Lower leg skin (tissue), 3 donors: ENCODE measurements around the gene OR4K1.

ENCODE experiments used
- CTCF ChIP-seq, 3 donors: fragments of 450-650 bp; IDR thresholded peaks; one replicate each; pipeline ENCODE4 v1.5.1; 2016; ENCODE audit warnings: antibody characterized with exemption in 3 of 3, mild to moderate bottlenecking in 3 of 3, moderate library complexity in 2 of 3
- POLR2A ChIP-seq, 2 donors: fragments of 450-650 bp; IDR thresholded peaks; one replicate each; pipeline ENCODE4 v1.6.1; 2016 to 2017; ENCODE audit warnings: antibody characterized with exemption in 2 of 2, mild to moderate bottlenecking in 1 of 2, moderate library complexity in 1 of 2

GRCh38 chr14:19911114-19911513 is 19.6 kb upstream of the OR4K1 start:
- TF ChIP-seq CTCF (IDR thresholded peaks at IDR 0.05): no peak
- no peak for TF ChIP-seq POLR2A (IDR thresholded peaks at IDR 0.05)
